ENCODE data around the gene EIF2A. TPM values are rescaled to one million over a fixed set of nuclear protein-coding genes. Genes with fewer than 3 reads are reported as not detected.
A peak's percentile ranks its signal among the peaks of the same experiment; 100 is the strongest.
"Not testable (repeated sequence)": the region's sequence is repeated elsewhere in the genome, so short reads cannot be mapped to it uniquely, and the experiment has no call there.

The EIF2A gene
- total RNA-seq, 1 experiment from 2014 or later = 305 TPM

- Histone ChIP-seq H3K36me3 (peaks cover 45% of the 10 kb centered on the region), H3K9me3 (no peaks in the 10 kb centered on the region), H3K4me3 (no peak overlapping the region), H3K27me3 (no peaks in the 10 kb centered on the region)
- no peak for DNase-seq
These were observed 64.2 kb downstream of the EIF2A start for GRCh38 chr3:150610785-150611184.

DNA sequence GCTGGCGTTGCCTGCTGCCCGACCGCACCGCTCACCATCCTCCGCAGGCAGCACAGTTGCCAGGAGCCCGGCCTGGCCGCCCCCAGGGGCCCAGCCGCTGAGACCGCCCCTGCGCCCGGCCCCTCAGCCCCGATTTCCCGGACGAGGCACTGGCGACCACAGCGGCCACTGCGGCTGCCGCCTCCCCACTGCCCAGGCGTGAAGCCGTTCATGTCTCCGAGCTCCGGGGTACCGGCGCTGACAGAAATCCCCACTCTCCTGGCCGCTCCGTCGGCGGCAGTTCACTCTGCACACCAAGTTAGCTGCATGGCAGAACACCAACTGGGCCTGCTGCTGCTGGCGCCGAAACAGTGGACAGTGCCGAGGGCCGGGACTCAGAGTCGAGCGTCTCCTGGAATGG is 65.1 kb downstream of the EIF2A start:
- no peaks in the 10 kb centered on the region for H3K9me3 ChIP-seq
- H3K36me3 ChIP-seq = peaks cover 42% of the 10 kb centered on the region
- no peak for DNase-seq
- H3K27me3 ChIP-seq = no peaks in the 10 kb centered on the region
- H3K4me3 ChIP-seq = no peak overlapping the region

DNA sequence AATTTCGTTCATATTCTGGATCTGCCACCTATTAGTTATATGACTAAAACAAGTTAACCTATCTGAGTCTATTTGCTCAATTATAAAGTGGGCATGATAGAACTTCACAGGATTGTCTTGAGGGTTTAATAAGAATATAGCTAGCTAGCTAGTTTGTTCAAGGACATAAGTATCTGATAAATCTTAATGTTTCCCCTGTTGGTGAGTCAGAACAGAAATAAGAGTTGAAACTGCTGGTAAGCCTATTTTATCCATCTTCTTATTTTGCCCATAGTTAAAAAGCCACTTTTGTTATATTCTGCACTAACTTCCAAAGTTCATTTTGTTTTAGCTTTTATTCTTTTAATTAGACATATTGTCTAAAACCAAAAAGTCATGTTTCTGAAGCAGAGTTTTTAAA is 65.9 kb downstream of the EIF2A start:
- Histone ChIP-seq H3K27me3 (no peaks in the 10 kb centered on the region), H3K36me3 (peaks cover 40% of the 10 kb centered on the region), H3K9me3 (no peaks in the 10 kb centered on the region), H3K4me3 (no peak overlapping the region)
- DNase-seq = no peak

DNA sequence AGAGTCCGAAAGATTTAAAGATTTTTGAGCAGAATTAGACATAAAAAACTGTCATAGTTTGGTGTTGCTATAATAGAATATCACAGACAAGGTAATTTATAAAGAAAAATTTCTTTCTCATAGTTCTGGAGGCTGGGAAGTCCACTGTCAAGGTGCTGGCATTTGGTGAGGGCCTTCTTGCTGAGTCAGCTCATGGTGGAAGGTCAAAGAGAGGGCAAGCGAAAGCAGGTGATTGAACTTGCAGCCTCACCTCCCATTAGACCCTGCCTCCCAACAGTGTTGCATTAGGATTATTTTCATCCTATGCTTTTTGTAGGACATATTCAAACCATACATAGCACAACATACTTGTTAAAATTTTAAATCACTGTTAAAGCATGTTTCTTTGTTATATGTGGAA is 66.4 kb downstream of the EIF2A start:
- no peak for DNase-seq
- H3K27me3 ChIP-seq = no peaks in the 10 kb centered on the region
- H3K36me3 ChIP-seq = peaks cover 39% of the 10 kb centered on the region
- no peaks in the 10 kb centered on the region for H3K9me3 ChIP-seq
- no peak overlapping the region for H3K4me3 ChIP-seq

DNA sequence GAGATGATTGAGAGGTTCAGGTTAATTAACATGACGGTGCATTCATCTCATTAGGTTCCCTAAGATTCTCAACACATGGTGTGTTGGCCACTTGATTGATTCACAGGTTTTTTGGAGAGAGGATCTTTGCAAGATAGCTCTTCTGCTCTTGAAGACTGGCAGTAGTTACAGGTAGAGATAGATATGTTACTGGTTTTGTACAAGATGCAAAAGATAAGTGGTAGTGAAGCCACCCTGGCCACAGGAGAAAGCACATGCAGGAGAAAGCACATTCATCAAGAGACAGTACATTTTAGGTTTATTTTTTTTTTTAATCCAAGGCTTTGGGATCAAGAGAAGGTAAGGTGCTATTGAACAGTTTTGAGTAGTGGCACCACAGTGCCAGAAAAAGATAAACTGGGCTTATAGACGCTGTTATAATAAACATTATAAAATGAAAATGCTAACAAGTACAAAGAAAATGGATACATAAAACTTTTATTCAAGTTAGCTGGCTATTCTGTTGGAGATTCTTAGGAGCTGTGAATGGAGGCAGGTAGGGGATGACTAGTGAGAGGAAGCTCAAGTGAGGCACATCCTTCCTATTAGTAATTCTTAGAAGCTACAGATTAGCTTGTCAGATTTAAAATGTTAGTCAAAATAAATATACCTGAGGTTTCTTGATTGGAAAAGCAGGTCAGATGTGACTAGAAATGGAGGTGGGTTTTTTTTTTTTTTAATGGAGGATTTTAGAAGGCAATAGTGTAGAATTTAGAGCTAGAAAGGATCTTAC is 67.3 kb downstream of the EIF2A start:
- Histone ChIP-seq H3K9me3 (no peaks in the 10 kb centered on the region), H3K27me3 (no peaks in the 10 kb centered on the region), H3K4me3 (no peak overlapping the region), H3K36me3 (peaks cover 35% of the 10 kb centered on the region)
- DNase-seq = no peak

DNA sequence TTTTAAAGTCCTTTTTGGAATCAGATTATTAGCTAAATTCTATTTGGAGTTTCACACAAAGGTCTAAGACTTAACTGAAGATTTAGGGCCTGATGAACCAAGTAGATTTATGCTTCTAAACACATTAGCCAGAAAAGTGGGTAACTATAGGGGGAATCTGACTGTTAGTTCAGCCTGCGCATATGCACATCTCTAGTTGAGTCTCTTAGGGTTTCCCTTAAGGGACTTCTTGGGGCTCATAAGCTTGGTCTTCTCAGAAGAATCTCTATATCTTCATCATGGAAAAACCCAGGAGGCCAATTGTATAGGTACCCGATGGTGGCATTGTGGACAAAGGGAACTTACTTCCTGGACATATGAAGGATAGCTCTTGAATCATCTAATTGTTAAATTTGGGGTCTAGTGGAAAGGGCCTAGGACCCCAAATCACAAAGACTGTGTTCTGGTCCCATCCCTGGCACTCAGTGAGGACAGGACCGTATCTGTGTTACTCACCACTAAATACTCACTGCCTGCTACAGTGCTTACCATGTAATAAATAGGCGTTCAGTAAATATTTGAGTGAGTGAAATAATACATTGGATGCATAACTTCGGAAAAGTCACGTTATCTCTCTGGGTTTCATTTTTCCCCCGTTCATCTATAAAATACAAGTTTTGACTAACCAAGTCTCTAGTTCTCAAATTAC is 73.6 kb downstream of the EIF2A start:
- Histone ChIP-seq H3K36me3 (peaks cover 19% of the 10 kb centered on the region), H3K4me3 (no peak overlapping the region), H3K27me3 (no peaks in the 10 kb centered on the region), H3K9me3 (no peaks in the 10 kb centered on the region)
- no peak for DNase-seq

- H3K4me3 ChIP-seq, H3K27me3 ChIP-seq, H3K9me3 ChIP-seq, DNase-seq: not testable (repeated sequence)
- peaks cover 24% of the 10 kb centered on the region for H3K36me3 ChIP-seq
These were observed 76.4 kb downstream of the EIF2A start for GRCh38 chr3:150622955-150623354.

GRCh38 chr3:150623945-150624344 is 77.4 kb downstream of the EIF2A start:
- Histone ChIP-seq H3K4me3 (no peak overlapping the region), H3K27me3 (no peaks in the 10 kb centered on the region), H3K9me3 (no peaks in the 10 kb centered on the region), H3K36me3 (peaks cover 22% of the 10 kb centered on the region)
- no peak for DNase-seq

- Histone ChIP-seq H3K36me3 (peaks cover 36% of the 10 kb centered on the region), H3K9me3 (no peaks in the 10 kb centered on the region), H3K27me3 (no peaks in the 10 kb centered on the region), H3K4me3 (no peak overlapping the region)
- DNase-seq = no peak
These were observed 79.8 kb downstream of the EIF2A start for GRCh38 chr3:150626148-150626930.

DNA sequence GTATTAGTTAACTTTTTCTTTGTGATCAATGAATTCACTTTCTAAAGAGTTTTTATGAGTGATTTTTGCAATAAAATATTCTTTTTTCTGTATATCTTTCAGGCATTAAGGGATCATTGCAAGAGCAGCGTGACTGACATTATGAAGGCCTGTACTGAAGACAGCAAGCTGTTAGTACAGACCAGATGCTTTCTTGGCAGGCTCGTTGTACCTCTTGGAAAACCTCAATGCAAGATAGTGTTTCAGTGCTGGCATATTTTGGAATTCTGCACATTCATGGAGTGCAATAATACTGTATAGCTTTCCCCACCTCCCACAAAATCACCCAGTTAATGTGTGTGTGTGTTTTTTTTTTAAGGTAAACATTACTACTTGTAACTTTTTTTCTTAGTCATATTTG is 81.0 kb downstream of the EIF2A start:
- H3K27me3 ChIP-seq = no peaks in the 10 kb centered on the region
- H3K36me3 ChIP-seq = peaks cover 36% of the 10 kb centered on the region
- no peak overlapping the region for H3K4me3 ChIP-seq
- no peaks in the 10 kb centered on the region for H3K9me3 ChIP-seq
- peak; percentile 31 for DNase-seq

DNA sequence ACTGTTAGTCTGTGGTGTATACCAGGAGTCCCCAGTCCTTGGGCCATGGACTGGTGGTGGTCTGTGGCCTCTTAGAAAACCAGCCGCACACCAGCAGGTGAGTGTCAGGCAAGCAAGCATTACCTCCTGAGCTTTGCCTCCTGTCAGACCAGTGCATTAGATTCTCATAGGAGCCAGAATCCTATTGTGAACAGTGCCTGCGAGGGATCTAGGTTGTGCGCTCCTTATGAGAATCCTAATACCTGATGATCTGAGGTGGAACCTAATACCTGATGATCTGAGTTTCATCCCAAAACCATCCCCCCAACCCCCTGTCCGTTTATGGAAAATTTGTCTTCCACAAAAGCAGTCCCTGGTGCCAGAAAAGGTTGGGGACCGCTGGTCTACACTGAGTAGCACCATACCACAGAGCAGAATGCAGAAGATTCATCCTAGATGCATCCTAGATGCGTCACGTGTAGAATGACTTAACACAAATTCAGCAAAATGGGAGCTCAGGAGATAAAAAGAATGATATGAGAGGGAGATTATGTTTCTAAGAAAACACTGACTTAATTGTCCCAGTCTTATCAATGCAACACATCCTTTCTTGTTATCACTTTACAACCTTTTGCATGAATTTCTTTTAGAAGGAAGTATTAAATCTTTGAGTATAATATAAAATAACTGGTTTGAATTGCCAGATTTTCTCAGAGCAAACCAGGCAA is 85.1 kb downstream of the EIF2A start:
- no peak for DNase-seq
- Histone ChIP-seq H3K36me3 (peaks cover 24% of the 10 kb centered on the region), H3K4me3 (no peak overlapping the region), H3K27me3 (no peaks in the 10 kb centered on the region), H3K9me3 (no peaks in the 10 kb centered on the region)

- peaks cover 5% of the 10 kb centered on the region; the same call in 1 of the 2 replicates for H3K36me3 ChIP-seq
- DNase-seq = no peak
- no peaks in the 10 kb centered on the region for H3K27me3 ChIP-seq
These were observed 88.5 kb downstream of the EIF2A start for GRCh38 chr3:150635076-150635475.

GRCh38 chr3:150635526-150635925 is 88.9 kb downstream of the EIF2A start:
- H3K4me3 ChIP-seq = no peak overlapping the region
- no peaks in the 10 kb centered on the region for H3K27me3 ChIP-seq
- peaks cover under 1% of the 10 kb centered on the region; the same call in 1 of the 2 replicates for H3K36me3 ChIP-seq
- DNase-seq = no peak
- peaks cover 2% of the 10 kb centered on the region; the same call in 1 of the 2 replicates for H3K9me3 ChIP-seq

More at GRCh38 chr3:150635076-150635475, 88.5 kb downstream of the EIF2A start:
- no peaks in the 10 kb centered on the region for H3K9me3 ChIP-seq
- no peak overlapping the region for H3K4me3 ChIP-seq

Data from MG63 (cell line).